HUES48 (cell line): ENCODE data around the gene PCDHGA7.
"Not testable (repeated sequence)": the region's sequence is repeated elsewhere in the genome, so short reads cannot be mapped to it uniquely, and the experiment has no call there.

Experiments
- H3K27ac ChIP-seq: one replicate; pipeline ENCODE4 v1.7.0; 2013; ENCODE audit warnings: low read depth, low read length, inconsistent platforms
- H3K27me3 ChIP-seq: 2 replicates; pipeline ENCODE4 v1.6.1; 2013; ENCODE audit warnings: mild to moderate bottlenecking, low read length; ENCODE audit not compliant: control insufficient read depth, insufficient read depth
- H3K36me3 ChIP-seq: 2 replicates; pipeline ENCODE4 v1.6.1; 2013; ENCODE audit warnings: low read length; ENCODE audit not compliant: control insufficient read depth, insufficient read depth
- H3K4me1 ChIP-seq: 2 replicates; pipeline ENCODE4 v1.6.1; 2013; ENCODE audit warnings: mild to moderate bottlenecking, low read length; ENCODE audit not compliant: control insufficient read depth, insufficient read depth
- H3K4me3 ChIP-seq: 2 replicates; pipeline ENCODE4 v1.5.1; 2013; ENCODE audit warnings: mild to moderate bottlenecking, low read depth, low read length
- H3K9ac ChIP-seq: 2 replicates; pipeline ENCODE4 v1.6.1; 2013; ENCODE audit warnings: mild to moderate bottlenecking, low read depth, low read length, moderate library complexity
- H3K9me3 ChIP-seq: 2 replicates; pipeline ENCODE4 v1.6.1; 2013; ENCODE audit warnings: low read length; ENCODE audit not compliant: control insufficient read depth, insufficient read depth

The PCDHGA7 gene

GRCh38 chr5:141389153-141390042, 6.9 kb downstream of the PCDHGA7 start:
- H3K27ac ChIP-seq, result no peak overlapping the region
- no peak overlapping the region for H3K9ac ChIP-seq
- 0 out of 2 replicates have a peak, but pooled peaks cover 4% of the 10 kb centered on the region for H3K27me3 ChIP-seq
- peaks cover 5% of the 10 kb centered on the region; the same call in 1 of the 2 replicates for H3K36me3 ChIP-seq
- peaks cover 78% of the 10 kb centered on the region for H3K9me3 ChIP-seq
- H3K4me1 ChIP-seq, result no peaks in the 10 kb centered on the region
- no peak overlapping the region for H3K4me3 ChIP-seq

DNA sequence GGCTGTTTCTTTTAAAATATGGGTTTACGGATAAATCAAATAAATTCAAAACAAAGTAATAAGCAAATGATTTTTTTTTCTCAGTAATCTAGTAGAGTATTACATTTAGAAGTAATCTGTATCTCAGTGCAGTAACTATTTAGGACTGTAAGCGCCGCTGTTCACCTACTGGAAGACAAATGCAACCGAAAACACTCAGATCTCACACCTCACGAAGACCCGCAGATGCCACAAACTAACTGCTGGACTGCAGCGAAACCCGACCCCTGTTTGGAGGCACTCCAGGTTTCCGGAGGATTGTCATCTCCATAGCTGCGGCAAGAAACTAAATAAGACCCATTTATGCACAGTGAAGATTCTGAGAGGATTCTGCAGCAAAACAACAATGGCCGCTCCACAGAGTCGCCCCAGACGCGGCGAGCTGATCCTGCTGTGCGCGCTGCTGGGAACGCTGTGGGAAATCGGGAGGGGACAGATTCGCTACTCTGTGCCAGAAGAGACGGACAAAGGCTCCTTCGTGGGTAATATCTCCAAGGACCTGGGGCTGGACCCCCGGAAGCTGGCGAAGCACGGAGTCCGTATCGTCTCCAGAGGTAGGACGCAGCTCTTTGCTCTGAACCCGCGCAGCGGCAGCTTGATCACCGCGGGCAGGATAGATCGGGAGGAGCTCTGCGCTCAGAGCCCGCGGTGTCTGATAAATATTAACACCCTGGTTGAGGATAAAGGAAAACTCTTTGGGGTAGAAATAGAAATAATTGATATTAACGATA, 10.1 kb downstream of the PCDHGA7 start, which contains the start of gene PCDHGA8:
PCDHGA8 (plus strand) TSS at position 205 of the 770 bp plus-strand sequence; CDS start at position 386, 181 bp downstream.
- Histone ChIP-seq H3K27ac (no peak within 1 kb of the TSS), H3K36me3 (peaks cover 5% of the 10 kb centered on the region; the same call in 1 of the 2 replicates), H3K4me1 (no peaks in the 10 kb centered on the region), H3K9me3 (peaks cover 83% of the 10 kb centered on the region), H3K9ac (no peak within 1 kb of the TSS), H3K27me3 (0 out of 2 replicates have a peak, but pooled peaks cover 4% of the 10 kb centered on the region), H3K4me3 (no peak within 1 kb of the TSS)

- H3K36me3 ChIP-seq, result peaks cover 5% of the 10 kb centered on the region; the same call in 1 of the 2 replicates
- H3K9me3 ChIP-seq, result peaks cover 81% of the 10 kb centered on the region
- no peak overlapping the region for H3K27ac ChIP-seq
- H3K4me3 ChIP-seq, result no peak overlapping the region
- 0 out of 2 replicates have a peak, but pooled peaks cover 3% of the 10 kb centered on the region for H3K27me3 ChIP-seq
- no peak overlapping the region for H3K9ac ChIP-seq
- H3K4me1 ChIP-seq, result no peaks in the 10 kb centered on the region
Observed at GRCh38 chr5:141393267-141393666, 10.7 kb downstream of the PCDHGA7 start.

GRCh38 chr5:141394401-141395187, 12.1 kb downstream of the PCDHGA7 start:
- peaks cover 81% of the 10 kb centered on the region for H3K9me3 ChIP-seq
- not testable (repeated sequence) for H3K4me3 ChIP-seq, H3K4me1 ChIP-seq, H3K27me3 ChIP-seq, H3K36me3 ChIP-seq, H3K9ac ChIP-seq, H3K27ac ChIP-seq

- H3K9me3 ChIP-seq, result peaks cover 57% of the 10 kb centered on the region
- H3K9ac ChIP-seq, H3K36me3 ChIP-seq, H3K27ac ChIP-seq, H3K27me3 ChIP-seq, H3K4me1 ChIP-seq, H3K4me3 ChIP-seq: not testable (repeated sequence)
Observed at GRCh38 chr5:141397756-141398551, 15.4 kb downstream of the PCDHGA7 start, which contains the start of gene PCDHGB5. Gene PCDHGB5, plus strand, starts transcription at chr5:141397947. Its CDS starts 181 bp downstream, at chr5:141398128.

GRCh38 chr5:141398608-141399007, 16.1 kb downstream of the PCDHGA7 start:
- H3K4me3 ChIP-seq, result no peak overlapping the region
- no peaks in the 10 kb centered on the region for H3K36me3 ChIP-seq
- H3K9me3 ChIP-seq, result peaks cover 50% of the 10 kb centered on the region
- no peaks in the 10 kb centered on the region for H3K27me3 ChIP-seq
- no peak overlapping the region for H3K27ac ChIP-seq
- H3K4me1 ChIP-seq, result no peaks in the 10 kb centered on the region
- no peak overlapping the region for H3K9ac ChIP-seq

GRCh38 chr5:141399555-141400258, 17.2 kb downstream of the PCDHGA7 start:
- Histone ChIP-seq H3K9me3 (peaks cover 43% of the 10 kb centered on the region), H3K36me3 (no peaks in the 10 kb centered on the region), H3K4me1 (no peaks in the 10 kb centered on the region), H3K9ac (no peak overlapping the region), H3K27me3 (no peaks in the 10 kb centered on the region), H3K4me3 (no peak overlapping the region), H3K27ac (no peak overlapping the region)

DNA sequence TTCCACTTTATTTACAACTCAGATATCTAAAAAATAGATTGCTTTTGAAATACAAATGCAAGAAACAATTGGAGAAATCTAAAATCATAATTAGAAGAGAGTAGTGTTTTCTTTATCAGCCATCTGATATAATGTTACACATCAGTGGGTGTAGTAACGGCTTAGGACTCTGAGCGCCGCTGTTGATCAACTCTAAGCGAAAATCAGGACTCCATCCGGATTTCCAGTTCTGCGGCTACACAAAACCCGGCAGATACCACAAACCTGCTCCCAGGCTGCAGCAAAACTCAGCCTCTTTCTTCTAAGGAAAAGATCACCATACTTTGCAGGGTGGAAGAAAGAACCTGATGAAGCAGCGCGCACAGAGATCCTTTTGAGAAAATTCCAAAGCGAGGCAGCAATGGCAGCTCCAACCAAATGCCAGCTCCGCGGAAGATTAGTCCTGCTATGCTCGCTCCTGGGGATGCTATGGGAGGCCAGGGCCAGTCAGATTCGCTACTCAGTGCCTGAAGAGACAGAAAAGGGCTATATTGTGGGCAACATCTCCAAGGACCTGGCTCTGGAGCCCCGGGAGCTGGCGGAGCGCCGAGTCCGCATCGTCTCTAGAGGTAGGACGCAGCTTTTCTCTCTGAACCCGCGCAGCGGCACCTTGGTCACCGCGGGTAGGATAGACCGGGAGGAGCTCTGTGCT, 20.2 kb downstream of the PCDHGA7 start, which contains the start of gene PCDHGA9:
PCDHGA9 (plus strand) TSS at position 226 of the 691 bp plus-strand sequence; CDS start at position 401, 175 bp downstream.
- H3K36me3 ChIP-seq, result no peaks in the 10 kb centered on the region
- H3K4me3 ChIP-seq, result no peak within 1 kb of the TSS
- no peaks in the 10 kb centered on the region for H3K4me1 ChIP-seq
- H3K27me3 ChIP-seq, result no peaks in the 10 kb centered on the region
- H3K9me3 ChIP-seq, result peaks cover 26% of the 10 kb centered on the region
- H3K9ac ChIP-seq, result no peak within 1 kb of the TSS
- H3K27ac ChIP-seq, result no peak within 1 kb of the TSS

DNA sequence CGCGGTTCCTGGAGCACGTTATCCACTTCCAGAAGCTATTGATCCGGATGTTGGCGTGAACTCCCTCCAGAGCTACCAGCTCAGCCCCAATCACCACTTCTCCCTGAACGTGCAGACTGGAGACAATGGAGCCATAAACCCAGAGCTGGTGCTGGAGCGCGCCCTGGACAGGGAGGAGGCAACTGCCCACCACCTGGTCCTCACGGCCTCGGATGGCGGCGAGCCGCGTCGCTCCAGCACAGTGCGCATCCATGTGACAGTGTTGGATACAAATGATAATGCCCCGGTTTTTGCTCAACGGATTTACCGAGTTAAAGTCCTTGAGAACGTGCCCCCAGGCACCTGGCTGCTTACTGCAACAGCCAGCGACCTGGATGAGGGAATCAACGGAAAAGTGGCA, 20.8 kb downstream of the PCDHGA7 start:
- peaks cover 25% of the 10 kb centered on the region for H3K9me3 ChIP-seq
- H3K36me3 ChIP-seq, result no peaks in the 10 kb centered on the region
- H3K27ac ChIP-seq, result no peak overlapping the region
- H3K4me1 ChIP-seq, result peaks cover under 1% of the 10 kb centered on the region; the same call in 1 of the 2 replicates
- peaks cover 1% of the 10 kb centered on the region for H3K27me3 ChIP-seq
- no peak overlapping the region for H3K4me3 ChIP-seq
- H3K9ac ChIP-seq, result no peak overlapping the region
